GM18861 (cell line): ENCODE results near the gene KIAA1549.
"Not testable (repeated sequence)": the region's sequence is repeated elsewhere in the genome, so short reads cannot be mapped to it uniquely, and the experiment has no call there.

Experiments
- ATAC-seq: cut with Tn5 transposase; IDR thresholded peaks from one replicate; pipeline ENCODE4 v1.9.1; 2021; ENCODE audit not compliant: unreplicated experiment

Gene KIAA1549

GRCh38 chr7:138945154-138945553 lies 36.0 kb downstream of the KIAA1549 start:
- ATAC-seq: no peak

GRCh38 chr7:138944592-138944991 lies 36.6 kb downstream of the KIAA1549 start:
- ATAC-seq: no peak

GRCh38 chr7:138943061-138943460 lies 38.1 kb downstream of the KIAA1549 start:
- no peak for ATAC-seq

- ATAC-seq: no peak
Observed at GRCh38 chr7:138941545-138941944, 39.6 kb downstream of the KIAA1549 start.

- ATAC-seq: not testable (repeated sequence)
Observed at GRCh38 chr7:138940602-138941001, 40.6 kb downstream of the KIAA1549 start.

- no peak for ATAC-seq
Observed at GRCh38 chr7:138937484-138937883, 43.7 kb downstream of the KIAA1549 start.

GRCh38 chr7:138935465-138936011 lies 45.7 kb downstream of the KIAA1549 start:
- ATAC-seq: no peak

GRCh38 chr7:138934861-138935260 lies 46.3 kb downstream of the KIAA1549 start:
- ATAC-seq: no peak

- ATAC-seq: no peak
Observed at GRCh38 chr7:138934367-138934766, 46.8 kb downstream of the KIAA1549 start.

GRCh38 chr7:138932870-138933269 lies 48.3 kb downstream of the KIAA1549 start:
- no peak for ATAC-seq

GRCh38 chr7:138932427-138932826 lies 48.8 kb downstream of the KIAA1549 start:
- no peak for ATAC-seq

GRCh38 chr7:138929969-138930368 lies 51.2 kb downstream of the KIAA1549 start:
- ATAC-seq: no peak

GRCh38 chr7:138926241-138926612 lies 55.0 kb downstream of the KIAA1549 start:
- ATAC-seq: no peak

GRCh38 chr7:138924501-138925225 lies 56.5 kb downstream of the KIAA1549 start:
- ATAC-seq: no peak

GRCh38 chr7:138921277-138921676 lies 59.9 kb downstream of the KIAA1549 start:
- ATAC-seq: no peak

- no peak for ATAC-seq
Observed at GRCh38 chr7:138919911-138920310, 61.3 kb downstream of the KIAA1549 start.

GRCh38 chr7:138919216-138919615 lies 62.0 kb downstream of the KIAA1549 start:
- no peak for ATAC-seq

GRCh38 chr7:138918756-138919155 lies 62.4 kb downstream of the KIAA1549 start:
- ATAC-seq: no peak

GRCh38 chr7:138918176-138918575 lies 63.0 kb downstream of the KIAA1549 start:
- no peak for ATAC-seq

- ATAC-seq: no peak
Observed at GRCh38 chr7:138917771-138918170, 63.4 kb downstream of the KIAA1549 start.

- no peak for ATAC-seq
Observed at GRCh38 chr7:138916731-138917130, 64.5 kb downstream of the KIAA1549 start.

GRCh38 chr7:138916275-138916674 lies 64.9 kb downstream of the KIAA1549 start:
- no peak for ATAC-seq

- no peak for ATAC-seq
Observed at GRCh38 chr7:138913783-138914182, 67.4 kb downstream of the KIAA1549 start.
